Liver (tissue), 3 donors: ENCODE measurements around the gene NDUFS7.

ENCODE experiments used
- EGR1 ChIP-seq, 2 donors: IDR thresholded peaks; 2 replicates each; pipeline ENCODE4 v1.6.1; 2016 to 2018; ENCODE audit warnings: antibody characterized with exemption in 2 of 2, low read depth in 2 of 2
- JUND ChIP-seq, 2 donors: IDR thresholded peaks; 2 replicates each; pipeline ENCODE4 v1.6.1; 2016; ENCODE audit warnings: antibody characterized with exemption in 2 of 2
- NR2F2 ChIP-seq: IDR thresholded peaks from 2 replicates; pipeline ENCODE4 v1.6.1; 2016; ENCODE audit warnings: antibody characterized with exemption
- SP1 ChIP-seq: IDR thresholded peaks from 2 replicates; pipeline ENCODE4 v1.6.1; 2018; ENCODE audit warnings: antibody characterized with exemption, mild to moderate bottlenecking
- TAF1 ChIP-seq: conservative IDR thresholded peaks from 2 replicates; pipeline ENCODE4 v1.6.1; 2016; ENCODE audit warnings: antibody characterized with exemption, mild to moderate bottlenecking
- TF ChIP-seq, protein P1 (sequence below): IDR thresholded peaks from 2 replicates; pipeline ENCODE4 v1.6.1; 2016; ENCODE audit warnings: antibody characterized with exemption
- TF ChIP-seq, protein P2 (sequence below): fragments of 150-350 bp; IDR thresholded peaks from 2 replicates; pipeline ENCODE4 v1.5.1; 2017; ENCODE audit warnings: improper control_type of control experiment, low read depth, low read length; ENCODE audit not compliant: missing input control
- TF ChIP-seq, protein P3 (sequence below): IDR thresholded peaks from 2 replicates; pipeline ENCODE4 v1.6.1; 2016; ENCODE audit warnings: antibody characterized with exemption
- donor health status: healthy.
- donor health status: healthy.

DNA sequence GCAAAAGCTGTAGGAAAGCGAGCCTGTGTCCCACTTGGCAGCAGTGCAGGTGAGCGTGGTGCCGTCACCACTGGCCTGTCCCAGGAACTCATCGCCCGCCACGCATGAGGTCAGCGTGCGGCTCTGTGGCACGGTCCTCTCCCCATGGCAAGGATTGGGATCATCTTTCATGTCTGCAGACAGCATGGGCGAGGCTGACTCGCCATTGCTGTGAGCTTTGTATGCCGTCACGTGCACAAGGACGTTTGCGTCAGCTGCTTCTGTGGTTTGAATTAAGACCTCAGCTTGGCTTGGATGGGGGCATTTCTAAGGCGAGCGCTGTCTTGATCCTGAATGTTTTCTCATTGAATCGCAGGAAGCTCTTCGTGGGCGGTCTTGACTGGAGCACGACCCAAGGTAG lies 33.4 kb downstream of the NDUFS7 start:
- TF ChIP-seq, protein P1, sequence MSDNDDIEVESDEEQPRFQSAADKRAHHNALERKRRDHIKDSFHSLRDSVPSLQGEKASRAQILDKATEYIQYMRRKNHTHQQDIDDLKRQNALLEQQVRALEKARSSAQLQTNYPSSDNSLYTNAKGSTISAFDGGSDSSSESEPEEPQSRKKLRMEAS, result no peak
- TF ChIP-seq NR2F2 (no peak), JUND (IDR thresholded peaks at IDR 0.05) (no peak), TAF1 (no peak), SP1 (no peak), EGR1 (IDR thresholded peaks at IDR 0.05; ENCODE audit: low read depth in 2 of 2) (no peak)
- TF ChIP-seq, protein P2, sequence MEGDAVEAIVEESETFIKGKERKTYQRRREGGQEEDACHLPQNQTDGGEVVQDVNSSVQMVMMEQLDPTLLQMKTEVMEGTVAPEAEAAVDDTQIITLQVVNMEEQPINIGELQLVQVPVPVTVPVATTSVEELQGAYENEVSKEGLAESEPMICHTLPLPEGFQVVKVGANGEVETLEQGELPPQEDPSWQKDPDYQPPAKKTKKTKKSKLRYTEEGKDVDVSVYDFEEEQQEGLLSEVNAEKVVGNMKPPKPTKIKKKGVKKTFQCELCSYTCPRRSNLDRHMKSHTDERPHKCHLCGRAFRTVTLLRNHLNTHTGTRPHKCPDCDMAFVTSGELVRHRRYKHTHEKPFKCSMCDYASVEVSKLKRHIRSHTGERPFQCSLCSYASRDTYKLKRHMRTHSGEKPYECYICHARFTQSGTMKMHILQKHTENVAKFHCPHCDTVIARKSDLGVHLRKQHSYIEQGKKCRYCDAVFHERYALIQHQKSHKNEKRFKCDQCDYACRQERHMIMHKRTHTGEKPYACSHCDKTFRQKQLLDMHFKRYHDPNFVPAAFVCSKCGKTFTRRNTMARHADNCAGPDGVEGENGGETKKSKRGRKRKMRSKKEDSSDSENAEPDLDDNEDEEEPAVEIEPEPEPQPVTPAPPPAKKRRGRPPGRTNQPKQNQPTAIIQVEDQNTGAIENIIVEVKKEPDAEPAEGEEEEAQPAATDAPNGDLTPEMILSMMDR, result no peak
- TF ChIP-seq, protein P3, sequence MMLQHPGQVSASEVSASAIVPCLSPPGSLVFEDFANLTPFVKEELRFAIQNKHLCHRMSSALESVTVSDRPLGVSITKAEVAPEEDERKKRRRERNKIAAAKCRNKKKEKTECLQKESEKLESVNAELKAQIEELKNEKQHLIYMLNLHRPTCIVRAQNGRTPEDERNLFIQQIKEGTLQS, result no peak
